Astrocyte of the cerebellum (primary cell): ENCODE results near the gene PUSL1.

Source experiments
- DNase-seq: peaks from one replicate; pipeline ENCODE4 v3.0.0-alpha.2; 2011; ENCODE audit warnings: low read depth
- H3K4me3 ChIP-seq: 2 replicates; pipeline ENCODE4 v1.5.1; 2011; ENCODE audit warnings: mild to moderate bottlenecking, low read depth, low read length, moderate library complexity
- in situ Hi-C: cut with HindIII; loops from 2 replicates; pipeline ENCODE4 v1.10.0; 2017; ENCODE audit warnings: low sequenced_read_pairs
- TF ChIP-seq, protein P1 (sequence below): IDR thresholded peaks from 2 replicates; pipeline ENCODE4 v1.5.1; 2012; ENCODE audit warnings: low read length, low read depth, moderate library complexity, mild to moderate bottlenecking; ENCODE audit errors: missing control alignments

Gene PUSL1

DNA sequence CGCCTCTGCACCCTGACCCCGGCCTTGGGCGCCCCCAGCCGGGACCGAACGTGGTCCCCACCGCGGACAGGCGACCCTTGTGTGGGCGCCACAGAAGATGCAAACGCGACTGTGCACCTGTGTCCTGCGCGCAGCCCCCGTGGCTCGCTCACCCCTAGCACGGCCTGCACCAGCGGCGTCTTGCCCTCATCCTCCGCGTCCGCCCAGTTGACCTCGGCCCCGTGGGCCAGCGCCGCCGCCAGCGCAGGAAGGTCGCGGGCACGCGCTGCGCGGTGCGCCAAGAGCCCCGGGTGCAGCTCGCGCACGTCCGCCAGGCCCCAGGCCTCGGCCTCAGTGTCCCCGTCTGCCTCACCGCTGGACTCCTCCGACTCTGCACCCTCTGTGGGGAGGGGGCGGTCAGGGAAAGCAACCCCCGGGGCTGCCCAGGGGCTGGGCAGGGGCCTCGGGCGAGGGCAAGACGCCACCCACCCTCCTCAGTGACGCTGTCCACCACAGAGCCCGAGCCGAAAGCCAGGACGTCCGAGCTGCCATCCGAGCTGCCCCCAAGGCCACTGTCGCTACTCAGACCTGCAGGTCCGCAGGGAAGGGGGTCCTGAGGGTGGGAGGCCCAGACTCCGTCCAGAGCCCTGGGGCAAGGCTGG, 14.0 kb upstream of the PUSL1 start:
- TF ChIP-seq, protein P1, sequence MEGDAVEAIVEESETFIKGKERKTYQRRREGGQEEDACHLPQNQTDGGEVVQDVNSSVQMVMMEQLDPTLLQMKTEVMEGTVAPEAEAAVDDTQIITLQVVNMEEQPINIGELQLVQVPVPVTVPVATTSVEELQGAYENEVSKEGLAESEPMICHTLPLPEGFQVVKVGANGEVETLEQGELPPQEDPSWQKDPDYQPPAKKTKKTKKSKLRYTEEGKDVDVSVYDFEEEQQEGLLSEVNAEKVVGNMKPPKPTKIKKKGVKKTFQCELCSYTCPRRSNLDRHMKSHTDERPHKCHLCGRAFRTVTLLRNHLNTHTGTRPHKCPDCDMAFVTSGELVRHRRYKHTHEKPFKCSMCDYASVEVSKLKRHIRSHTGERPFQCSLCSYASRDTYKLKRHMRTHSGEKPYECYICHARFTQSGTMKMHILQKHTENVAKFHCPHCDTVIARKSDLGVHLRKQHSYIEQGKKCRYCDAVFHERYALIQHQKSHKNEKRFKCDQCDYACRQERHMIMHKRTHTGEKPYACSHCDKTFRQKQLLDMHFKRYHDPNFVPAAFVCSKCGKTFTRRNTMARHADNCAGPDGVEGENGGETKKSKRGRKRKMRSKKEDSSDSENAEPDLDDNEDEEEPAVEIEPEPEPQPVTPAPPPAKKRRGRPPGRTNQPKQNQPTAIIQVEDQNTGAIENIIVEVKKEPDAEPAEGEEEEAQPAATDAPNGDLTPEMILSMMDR, result no peak
- no peak for DNase-seq
- in situ Hi-C loops, result loop anchor here (25.0 kb wide), 1 partner anchor 157 kb away; no protein-coding TSS in a partner anchor
- H3K4me3 ChIP-seq, result no peak overlapping the region

DNA sequence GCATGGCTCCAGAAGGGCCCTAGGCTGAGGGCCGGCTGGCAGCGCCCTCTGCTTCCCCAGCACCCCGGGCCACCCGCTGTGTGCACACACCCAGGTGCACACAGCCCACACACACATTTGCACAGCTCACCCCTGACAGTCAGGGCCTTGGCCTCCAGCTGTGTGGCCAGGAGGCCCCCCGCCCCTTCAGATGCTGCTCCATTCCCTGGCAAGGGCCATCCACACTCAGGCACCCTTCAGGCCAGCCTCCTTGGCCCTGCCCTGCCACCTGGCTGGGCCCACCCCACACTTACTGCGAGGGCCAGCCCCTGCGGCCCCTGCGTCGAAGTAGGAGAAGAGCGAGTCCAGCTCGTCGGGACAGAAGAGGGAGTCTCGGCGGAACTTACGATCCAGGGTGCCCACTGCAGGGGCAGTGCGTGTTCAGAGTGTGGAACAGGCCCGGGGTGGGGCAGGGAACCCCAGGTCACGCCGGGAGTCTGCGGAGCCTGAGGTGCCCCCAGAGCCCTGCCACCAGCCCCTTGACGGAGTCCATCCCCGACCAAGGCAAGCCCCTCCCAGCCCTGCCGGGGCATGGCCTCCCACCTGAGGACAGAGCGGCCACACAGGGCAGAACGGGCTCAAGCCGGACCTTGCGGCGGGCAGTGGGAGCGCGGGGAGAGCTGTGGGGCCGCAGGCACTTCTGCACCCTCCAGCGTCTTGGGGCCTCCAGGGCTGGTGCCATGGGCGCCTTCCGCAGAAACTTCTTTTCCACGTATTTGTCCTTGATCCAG, 13.1 kb upstream of the PUSL1 start:
- H3K4me3 ChIP-seq, result no peak overlapping the region
- TF ChIP-seq, protein P1, result no peak
- in situ Hi-C loops, result loop anchor here (25.0 kb wide), 1 partner anchor 158 kb away; no protein-coding TSS in a partner anchor
- no peak for DNase-seq

DNA sequence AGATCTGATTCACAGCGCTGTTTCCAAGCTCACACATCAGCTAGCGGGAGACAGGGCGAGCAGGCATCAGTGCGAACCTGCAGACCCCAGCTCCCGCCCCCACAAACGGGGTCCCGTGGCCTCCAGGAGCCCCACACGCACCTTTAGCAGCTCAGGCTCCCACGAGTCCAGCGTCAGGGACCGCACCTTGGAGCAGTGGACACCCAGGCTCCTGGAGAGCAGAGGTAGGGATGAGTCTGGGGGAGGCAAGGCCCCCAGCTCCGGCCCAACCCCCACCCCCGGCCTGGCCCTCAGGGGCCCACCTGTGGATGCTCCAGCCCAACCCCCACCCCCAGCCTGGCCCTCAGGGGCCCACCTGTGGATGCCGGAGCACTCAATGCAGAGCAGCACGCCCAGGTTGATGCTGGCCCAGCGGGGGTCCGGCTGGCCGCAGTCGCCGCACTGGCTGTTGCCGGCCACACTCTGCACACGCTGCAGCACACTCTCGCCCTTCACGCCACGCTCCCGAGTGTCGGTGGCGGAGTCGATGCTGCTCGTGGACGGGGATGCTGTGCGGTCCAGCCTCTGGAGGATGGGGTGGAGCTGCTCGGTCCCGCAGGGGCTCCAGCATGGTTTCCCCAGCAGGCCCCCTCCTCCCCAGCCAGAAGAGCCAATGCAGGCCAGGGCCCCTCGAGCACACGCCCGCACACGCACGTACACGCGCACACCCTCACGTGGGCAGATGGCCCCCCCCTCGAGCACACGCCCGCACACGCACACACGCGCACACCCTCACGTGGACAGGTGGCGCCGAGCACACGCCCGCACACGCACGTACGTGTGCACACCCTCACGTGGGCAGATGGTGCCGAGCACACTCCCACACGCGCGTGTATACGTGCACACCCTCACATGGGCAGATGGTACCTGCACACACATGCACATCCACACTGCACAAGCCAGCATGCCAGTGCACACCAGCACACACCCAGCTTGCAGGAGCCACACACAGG, 12.0 kb upstream of the PUSL1 start:
- in situ Hi-C loops, result loop anchor here (25.0 kb wide), 1 partner anchor 159 kb away; no protein-coding TSS in a partner anchor
- no peak for DNase-seq
- H3K4me3 ChIP-seq, result no peak overlapping the region
- TF ChIP-seq, protein P1, result no peak

DNA sequence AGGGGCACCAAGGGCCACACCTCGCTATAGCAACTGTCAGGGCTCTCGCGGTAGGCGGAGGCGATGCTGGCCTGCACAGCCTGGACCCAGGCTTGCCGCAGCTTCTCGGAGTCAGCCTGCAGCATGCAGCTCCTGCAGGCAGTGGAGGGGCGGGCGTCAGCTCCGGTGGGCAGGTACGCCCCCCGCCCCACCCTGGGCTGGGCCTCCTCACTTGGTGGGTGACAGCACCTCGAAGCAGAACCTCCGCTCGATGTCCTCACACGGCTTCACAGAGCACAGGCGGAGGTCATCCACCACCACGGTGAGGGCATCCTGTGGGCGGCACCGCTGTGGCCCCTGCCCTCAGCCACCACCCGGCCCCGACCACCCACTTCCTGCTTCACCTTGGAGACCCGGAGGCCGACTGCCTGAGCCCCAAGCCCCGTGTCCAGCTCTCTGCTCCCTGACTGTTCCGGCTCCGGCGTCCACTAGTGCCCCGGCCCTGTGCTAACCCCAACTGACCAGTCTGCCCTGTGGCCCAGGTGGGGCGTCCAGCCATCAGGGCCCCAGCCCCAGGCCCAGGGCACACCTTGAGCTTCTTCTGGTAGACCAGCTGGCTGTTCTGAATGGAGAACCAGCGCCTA, 10.5 kb upstream of the PUSL1 start:
- in situ Hi-C loops, result loop anchor here (25.0 kb wide), 1 partner anchor 161 kb away; no protein-coding TSS in a partner anchor
- no peak overlapping the region for H3K4me3 ChIP-seq
- DNase-seq, result no peak
- TF ChIP-seq, protein P1, result no peak

DNA sequence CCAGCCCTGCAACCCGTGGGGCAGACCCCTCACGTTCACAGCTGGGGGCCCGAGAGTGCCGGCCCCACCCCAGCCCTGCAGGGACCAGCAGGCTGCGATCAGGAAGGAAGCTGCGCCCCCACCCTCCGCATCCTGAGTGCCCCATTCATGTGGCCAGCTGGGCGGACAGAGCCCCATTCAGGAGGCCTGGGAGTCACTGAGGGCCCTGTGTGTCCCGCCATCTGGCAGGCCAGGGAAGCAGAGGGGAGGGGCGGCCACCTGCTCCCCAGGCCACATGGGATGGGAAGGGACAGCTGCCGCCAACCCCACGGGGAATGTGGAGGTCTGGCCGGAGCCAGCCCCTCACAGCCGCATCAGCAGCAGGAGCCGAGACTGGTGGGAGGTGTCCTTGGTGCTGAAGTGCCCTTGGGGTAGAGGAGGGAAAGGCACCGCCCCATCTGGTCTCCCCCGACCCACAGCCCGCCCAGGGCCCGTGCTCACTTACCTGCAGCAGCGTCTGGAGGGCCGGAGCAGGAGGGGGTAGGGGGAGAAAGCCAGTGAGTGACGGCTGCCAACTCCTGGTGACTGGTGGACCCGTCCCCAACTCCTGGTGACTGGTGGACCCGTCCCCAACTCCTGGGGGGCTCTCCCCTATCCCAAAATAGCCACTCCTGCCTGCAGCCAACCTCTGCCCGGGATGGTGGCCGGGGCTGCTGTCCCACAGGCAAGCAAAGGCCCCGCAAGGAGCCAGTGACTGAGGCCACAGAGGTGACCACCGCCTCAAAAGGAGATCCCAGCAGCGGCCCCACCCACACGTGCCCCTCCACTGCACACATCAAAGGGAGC, 9.3 kb upstream of the PUSL1 start:
- no peak overlapping the region for H3K4me3 ChIP-seq
- no peak for DNase-seq
- in situ Hi-C loops, result loop anchor here (25.0 kb wide), 1 partner anchor 162 kb away; no protein-coding TSS in a partner anchor
- TF ChIP-seq, protein P1, result no peak
